ENCODE results near the gene EGLN2.
"Not testable (repeated sequence)": the region's sequence is repeated elsewhere in the genome, so short reads cannot be mapped to it uniquely, and the experiment has no call there.

Gene EGLN2

DNA sequence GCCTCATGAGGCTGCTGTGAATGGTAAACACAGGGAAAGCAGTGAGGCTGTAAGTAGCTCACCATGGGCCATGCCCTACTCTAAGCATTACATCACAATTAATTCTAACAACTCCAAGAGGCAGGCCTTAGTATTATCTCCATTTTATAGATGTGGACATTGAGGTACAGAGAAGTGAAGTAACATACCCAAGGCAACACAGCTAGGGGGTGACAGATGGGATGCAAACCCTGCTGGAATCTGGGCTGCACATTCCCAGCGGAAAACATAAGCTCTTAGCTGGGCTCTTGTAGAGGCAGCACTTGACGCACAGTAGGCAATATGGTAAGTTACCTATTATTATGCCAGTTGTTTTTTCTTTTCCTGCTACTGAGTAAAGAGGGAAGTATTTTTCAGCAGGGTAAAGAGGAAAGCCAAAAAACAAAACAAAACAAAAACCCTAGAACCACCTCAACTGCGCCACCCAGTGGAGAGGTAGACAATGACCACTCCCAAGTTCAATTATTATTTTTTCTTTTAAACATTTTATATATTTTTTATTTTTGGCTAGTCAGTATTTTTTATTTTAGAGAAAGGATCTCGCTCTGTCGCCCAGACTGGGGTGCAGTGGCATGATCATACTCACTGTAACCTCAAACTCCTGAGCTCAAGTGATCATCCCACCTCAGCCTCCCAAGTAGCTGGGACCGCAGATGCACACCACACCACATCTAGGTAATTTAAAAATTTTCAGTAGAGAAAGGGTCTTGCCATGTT lies 20.7 kb downstream of the EGLN2 start:
- peak; percentile 86 for DNase-seq

DNA sequence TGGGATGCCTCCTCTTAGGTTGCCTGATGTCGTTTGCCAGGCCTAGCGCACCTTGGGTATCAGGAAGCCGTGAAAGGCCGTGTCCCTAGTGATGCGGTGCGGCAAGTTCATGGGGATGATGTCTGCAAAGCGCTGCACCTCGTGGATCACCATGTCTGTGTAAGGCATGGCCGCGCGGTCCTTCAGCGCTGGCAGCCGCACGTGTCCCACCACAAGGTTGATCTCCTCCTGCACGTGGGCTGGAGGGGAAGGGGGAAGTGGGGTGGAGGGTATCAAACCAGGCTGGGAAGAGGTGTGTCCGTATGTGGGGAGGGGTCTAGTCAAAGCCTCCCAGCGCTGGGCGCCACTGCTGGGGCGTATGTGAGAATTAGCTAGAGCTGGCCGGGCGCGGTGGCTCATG lies 23.2 kb downstream of the EGLN2 start:
- DNase-seq, result no peak

DNA sequence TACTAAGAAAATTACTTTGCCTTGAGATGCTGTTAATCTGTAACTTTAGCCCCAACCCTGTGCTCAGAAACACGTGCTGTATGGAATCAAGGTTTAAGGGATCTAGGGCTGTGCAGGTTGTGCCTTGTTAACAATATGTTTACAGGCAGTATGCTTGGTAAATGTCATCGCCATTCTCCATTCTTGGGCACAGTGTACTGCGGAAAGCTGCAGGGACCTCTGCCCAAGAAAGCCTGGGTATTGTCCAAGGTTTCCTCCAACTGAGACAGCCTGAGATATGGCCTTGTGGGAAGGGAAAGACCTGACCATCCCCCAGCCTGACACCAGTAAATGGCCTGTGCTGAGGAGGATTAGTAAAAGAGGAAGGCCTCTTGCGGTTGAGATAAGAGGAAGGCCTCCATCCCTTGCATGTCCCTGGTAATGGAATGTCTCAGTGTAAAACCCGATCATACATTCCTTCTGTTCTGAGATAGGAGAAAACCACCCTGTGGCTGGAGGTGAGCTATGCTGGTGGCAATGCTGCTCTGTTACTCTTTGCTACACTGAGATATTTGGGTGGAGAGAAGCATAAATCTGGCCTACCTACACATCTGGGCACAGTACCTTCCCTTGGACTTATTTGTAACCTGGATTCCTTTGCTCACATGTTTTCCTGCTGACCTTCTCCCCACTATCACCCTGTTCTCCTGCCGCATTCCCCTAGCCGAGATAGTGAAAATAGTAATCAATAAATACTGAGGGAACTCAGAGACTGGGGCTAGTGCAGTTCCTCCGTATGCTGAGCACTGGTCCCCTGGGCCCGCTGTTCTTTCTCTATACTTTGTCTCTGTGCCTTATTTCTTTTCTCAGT lies 23.9 kb downstream of the EGLN2 start:
- DNase-seq, result not testable (repeated sequence)

DNA sequence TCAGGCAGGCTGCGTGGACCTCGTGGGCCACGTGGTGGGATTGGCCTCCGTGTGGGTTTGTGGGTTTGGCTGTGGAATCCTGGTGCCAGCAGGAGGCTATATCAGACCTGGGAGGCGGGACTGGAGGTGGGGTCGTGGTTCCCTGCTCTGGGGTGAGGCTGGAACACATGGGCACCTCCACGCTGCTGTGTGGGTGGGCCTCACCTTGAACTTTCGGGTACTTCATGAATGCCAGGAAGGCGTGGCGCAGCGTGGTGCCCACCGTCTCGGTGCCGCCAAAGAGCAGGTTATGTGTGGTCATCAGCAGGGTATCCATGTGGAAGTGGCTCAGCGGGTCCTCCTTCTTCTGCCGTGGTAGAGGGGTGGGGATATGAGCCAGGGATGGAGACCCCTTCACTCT lies 25.9 kb downstream of the EGLN2 start:
- DNase-seq, result not testable (repeated sequence)

DNA sequence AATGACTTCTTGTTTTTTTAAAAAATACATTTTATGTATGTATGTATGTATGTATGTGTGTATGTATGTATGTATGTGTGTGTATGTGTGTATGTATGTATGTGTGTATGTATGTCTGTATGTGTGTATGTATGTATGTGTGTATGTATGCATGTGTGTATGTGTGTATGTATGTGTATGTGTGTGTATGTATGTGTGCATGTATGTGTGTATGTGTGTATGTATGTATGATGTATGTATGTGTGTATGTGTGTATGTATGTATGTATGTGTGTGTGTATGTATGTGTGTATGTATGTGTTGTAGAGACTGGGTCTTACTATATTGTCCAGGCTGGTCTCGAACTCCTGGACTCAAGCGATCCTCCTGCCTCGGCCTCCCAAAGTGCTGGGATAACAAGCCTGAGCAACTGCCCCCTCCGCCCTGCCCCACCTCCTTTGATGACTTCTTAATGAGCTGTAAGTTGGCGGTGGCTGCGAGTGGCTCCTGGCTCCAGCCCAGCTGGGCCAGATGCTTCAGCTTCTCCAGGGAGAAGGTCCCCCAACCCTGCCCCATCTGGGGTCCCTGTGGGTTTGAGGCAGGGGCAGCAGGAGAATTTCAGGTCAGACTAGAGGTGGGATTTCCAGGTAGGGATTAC lies 26.6 kb downstream of the EGLN2 start:
- DNase-seq, result not testable (repeated sequence)

GRCh38 chr19:40826312-40826698 lies 27.3 kb downstream of the EGLN2 start:
- not testable (repeated sequence) for DNase-seq

- peak; percentile 78 for DNase-seq
Observed at GRCh38 chr19:40826699-40827385, 27.9 kb downstream of the EGLN2 start.

DNA sequence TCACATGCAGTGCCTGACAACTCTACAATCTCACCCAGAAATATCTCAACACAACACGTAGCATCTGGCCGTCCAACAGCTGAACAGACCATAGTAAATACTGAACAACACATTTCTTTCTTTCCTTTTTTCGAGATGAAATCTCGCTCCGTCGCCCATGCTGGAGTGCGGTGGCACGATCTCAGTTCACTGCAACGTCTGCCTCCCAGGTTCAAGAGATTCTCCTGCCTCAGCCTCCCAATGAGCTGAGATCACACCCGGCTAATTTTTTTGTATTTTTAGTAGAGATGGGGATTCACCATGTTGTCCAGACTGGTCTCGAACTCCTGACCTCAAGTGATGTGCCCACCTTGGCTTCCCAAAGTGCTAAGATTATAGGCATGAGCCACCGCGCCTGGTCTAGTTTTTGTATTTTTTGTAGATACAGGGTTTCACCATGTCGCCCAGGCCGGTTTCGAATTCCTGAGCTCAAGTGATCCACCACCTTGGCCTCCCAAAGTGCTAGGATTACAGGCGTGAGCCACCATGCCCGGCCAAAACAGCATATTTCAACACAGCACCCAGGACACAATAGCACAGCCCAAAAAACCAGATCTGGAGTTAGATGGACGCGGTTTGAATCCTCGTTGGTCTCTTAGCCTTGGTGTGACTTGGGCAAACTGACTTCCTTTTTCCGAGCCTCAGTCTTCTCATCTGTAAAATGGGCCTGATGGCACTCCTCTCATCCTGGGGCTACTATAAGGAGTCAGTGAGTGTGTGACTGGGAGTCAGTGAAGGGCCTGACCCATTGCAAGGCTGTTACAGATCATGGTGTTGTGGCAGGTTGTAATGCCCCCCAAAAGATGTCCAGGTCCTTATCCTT lies 28.6 kb downstream of the EGLN2 start:
- DNase-seq, result no peak

DNA sequence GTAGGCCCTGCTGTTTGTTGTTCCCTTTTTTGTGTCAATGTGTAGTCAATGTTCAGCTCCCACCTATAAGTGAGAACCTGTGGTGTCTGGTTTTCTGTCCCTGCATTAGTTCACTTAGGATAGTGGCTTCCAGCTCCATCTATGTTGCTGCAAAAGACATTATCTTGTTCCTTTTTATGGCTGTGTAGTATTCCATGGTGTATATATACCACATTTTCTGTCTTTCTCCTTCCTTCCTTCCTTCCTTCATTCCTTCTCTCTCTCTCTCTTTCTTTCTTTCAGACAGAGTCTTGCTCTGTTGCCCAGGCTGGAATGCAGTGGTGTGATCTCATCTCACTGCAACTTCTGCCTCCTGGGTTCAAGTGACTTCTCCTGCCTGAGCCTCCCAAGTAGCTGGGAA lies 30.2 kb downstream of the EGLN2 start:
- no peak for DNase-seq

GRCh38 chr19:40830741-40831140 lies 31.8 kb downstream of the EGLN2 start:
- not testable (repeated sequence) for DNase-seq

- no peak for DNase-seq
Observed at GRCh38 chr19:40831502-40832430, 32.8 kb downstream of the EGLN2 start.

DNA sequence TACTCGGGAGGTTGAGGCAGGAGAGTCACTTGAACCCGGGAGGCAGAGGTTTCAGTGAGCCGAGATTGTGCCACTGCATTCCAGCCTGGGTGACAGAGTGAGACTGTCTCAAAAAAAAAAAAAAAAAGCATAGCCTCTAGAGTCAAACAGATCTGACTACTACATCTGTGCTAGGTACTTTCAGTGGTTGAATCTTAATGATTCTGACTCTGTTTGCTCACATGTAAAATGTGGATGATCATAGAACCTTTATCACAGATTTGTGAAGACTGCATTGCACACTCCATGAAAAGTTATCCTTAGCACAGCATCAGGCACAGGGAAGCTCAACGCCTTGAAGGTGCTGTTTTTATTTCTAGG lies 33.4 kb downstream of the EGLN2 start:
- not testable (repeated sequence) for DNase-seq

DNA sequence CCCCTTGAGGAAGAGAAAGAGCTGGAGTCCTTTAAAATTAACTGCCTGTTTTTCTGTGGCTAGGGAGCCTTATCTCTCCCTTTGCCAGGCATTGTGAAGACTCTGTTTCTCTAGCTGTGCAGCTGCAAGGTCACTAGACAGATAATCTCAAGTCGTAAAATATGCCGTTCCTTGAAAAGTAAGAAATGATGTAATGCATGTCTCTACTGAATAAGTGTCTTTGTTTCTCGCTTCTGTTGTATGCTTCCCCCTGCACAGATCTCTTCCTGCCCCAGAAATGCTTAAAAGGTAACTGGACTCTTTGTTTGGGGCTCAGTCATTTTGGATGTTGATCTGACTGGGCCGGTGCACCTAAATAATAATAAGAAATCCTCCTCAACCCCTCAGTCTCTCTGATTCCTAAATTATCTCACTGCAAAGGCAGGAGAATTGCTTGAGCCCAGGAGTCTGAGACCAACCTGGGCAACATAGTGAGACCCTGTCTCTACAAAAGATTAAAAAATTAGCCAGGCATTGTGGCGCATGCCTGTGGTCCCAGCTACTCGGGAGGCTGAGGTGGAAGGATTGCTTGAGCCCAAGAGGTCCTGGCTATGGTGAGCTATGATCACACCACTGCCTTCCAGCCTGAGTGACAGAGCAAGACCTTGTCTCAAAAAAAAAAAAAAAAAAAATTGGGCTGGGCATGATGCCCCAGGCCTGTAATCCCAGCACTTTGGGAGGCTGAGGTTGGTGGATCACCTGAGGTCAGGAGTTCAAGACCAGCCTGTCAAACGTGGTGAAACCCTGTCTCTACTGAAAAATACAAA lies 34.9 kb downstream of the EGLN2 start:
- not testable (repeated sequence) for DNase-seq

GRCh38 chr19:40836754-40837429 lies 37.9 kb downstream of the EGLN2 start:
- no peak for DNase-seq

DNA sequence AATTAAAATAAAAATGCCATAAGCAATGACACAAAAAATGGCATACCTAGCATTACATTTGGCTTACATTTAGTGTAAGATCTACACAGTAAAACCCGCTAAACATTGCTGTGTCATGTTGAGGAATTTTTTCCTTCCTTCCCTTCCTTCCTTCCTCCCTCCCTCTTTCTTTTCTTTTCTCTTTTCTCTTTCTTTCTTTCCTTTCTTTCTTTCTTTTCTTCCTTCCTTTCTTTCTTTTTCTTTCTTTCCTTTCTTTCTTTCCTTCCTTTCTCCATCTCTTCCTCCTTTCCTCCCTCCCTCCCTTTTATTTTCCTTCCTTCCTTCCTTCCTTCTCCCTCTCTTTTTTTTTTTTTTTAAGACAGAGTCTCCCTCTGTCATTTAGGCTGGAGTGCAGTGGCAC lies 39.5 kb downstream of the EGLN2 start:
- DNase-seq, result not testable (repeated sequence)

DNA sequence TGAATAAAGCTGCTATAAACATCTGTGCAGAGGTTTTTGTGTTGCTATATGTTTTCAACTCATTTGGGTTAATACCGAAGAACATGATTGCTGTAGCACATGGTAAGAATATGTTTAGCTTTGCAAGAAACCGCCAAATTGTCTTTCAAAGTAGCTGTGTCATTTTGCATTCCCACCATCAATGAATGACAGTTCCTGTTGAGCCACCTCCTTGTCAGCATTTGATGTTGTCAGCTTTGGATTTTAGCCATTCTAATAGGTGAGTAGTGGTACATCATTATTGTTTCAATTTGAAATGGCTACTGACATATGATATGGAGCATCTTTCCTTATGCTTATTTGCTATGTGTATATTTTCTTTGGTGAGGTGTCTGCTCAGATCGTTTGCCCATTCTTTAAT lies 43.0 kb downstream of the EGLN2 start:
- DNase-seq, result not testable (repeated sequence)

GRCh38 chr19:40842997-40843652 lies 44.1 kb downstream of the EGLN2 start:
- DNase-seq, result not testable (repeated sequence)

DNA sequence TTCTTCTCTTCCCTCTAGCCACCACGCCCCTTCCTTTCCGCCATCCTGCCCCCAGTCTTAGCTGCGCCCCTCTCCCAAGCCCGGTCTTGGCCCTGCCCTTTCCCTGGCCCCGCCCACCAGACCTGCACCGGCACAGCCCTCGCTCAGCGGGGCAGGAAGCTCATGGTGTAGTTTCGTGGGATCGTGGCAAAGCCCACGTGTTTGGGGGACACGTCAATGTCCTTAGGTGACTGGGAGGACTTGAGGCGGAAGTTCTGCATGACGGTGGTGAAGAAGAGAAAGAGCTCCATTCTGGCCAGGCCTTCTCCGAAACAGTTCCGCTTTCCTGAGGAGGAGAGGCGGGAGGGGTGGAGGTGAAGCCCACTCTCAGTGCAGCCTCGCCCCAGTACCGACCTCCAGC lies 44.7 kb downstream of the EGLN2 start:
- peak; percentile 90 for DNase-seq

GRCh38 chr19:40846722-40847121 lies 47.7 kb downstream of the EGLN2 start:
- not testable (repeated sequence) for DNase-seq

All from activated effector memory CD4-positive, alpha-beta T cell treated with anti-CD3 and anti-CD28 coated beads, Interleukin-2, amount 50 U/mL, for 16 hours (primary cell).